HG03097 (cell line): ENCODE results near the gene RPL7A.
A peak's percentile ranks its signal among the peaks of the same experiment; 100 is the strongest.

Source experiments
- ATAC-seq: cut with Tn5 transposase; IDR thresholded peaks from one replicate; pipeline ENCODE4 v1.9.1; 2021; ENCODE audit not compliant: unreplicated experiment, low FRiP score

RPL7A gene

DNA sequence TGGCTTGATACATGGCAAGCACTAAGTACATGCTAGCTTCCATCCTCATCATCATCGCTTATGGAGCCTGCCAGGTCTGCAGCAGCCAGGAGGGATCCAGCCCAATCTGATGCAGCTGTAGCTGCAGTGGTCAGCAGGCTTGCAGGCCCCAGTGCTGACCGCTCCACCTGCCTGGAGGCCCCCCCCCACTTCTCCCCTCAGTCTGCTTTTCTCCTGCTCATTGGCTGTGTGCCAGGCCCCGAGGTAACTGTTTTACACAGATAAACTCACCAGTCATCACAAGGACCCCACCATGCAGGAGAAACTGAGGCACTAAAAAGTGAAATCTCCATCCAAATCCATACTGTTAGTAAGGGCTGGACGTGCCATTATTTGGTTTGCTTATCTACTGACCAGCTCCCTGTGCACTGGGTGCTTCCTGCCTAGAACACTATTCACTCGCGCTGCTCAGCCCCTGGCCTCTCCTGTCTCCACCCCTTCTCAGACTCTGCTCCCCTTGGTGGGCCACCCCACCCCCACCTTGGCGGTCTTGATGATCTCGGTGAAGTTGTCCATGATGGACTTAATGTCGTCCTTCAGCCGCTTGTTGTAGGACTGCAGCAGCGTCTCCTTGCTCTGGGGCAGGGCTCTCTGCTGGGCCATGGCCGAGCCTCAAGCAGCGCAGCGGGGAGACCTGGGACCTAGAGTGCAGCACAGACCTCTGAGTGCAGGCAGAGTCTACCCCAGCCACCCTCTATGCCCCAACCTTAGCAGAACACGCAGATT, 1.8 kb upstream of the RPL7A start:
- ATAC-seq: no peak

DNA sequence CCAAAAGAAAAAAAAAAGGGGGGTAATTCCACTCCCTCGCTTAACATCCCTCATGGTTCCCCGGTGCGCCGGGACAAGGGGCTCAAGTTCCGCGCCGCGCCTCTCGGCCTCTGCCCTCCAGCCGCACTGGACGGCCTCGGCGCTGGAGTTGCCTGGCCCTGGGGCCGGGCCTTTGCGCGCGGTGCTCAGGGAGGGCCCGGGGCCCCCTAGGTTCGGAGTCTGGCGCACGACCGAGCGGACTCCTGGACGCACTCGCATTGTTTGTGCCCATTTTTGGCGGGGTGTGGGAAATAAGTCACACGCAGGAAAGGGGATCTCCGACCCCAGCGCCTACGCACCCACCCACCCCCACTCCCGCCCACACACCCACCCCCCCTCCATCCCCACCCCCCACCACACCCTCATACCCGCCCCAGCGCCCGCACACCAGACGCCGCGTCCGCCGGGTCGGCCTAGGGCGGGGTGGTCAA, 468 bp upstream of the RPL7A start:
- ATAC-seq: peak; percentile 23

- ATAC-seq: no peak
Observed at GRCh38 chr9:133348718-133349573, 928 bp downstream of the RPL7A start.

DNA sequence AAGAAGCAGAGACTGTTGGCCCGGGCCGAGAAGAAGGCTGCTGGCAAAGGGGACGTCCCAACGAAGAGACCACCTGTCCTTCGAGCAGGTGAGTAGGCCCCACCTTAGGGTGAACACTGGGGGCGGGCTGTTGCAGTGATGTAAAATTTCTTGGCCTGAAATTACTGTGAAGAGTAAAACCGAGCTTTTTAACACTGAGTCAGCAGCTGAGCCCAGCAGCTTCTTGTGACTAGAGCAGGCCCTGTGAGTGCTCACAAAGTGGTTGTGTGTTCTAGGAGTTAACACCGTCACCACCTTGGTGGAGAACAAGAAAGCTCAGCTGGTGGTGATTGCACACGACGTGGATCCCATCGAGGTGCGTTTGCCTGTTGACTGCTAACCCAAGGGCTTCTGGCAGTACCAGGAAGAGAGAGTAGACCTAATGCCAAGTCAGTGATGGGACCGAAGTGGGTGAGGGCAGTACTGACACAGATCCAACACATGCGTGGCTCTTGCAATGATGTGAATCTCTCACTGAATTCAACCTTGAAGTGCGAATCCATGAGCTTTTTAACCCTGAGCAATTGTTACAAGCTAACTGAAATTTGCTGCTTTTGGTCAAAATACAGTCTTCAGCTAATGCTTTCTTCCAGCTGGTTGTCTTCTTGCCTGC, 2.1 kb downstream of the RPL7A start:
- ATAC-seq: no peak

DNA sequence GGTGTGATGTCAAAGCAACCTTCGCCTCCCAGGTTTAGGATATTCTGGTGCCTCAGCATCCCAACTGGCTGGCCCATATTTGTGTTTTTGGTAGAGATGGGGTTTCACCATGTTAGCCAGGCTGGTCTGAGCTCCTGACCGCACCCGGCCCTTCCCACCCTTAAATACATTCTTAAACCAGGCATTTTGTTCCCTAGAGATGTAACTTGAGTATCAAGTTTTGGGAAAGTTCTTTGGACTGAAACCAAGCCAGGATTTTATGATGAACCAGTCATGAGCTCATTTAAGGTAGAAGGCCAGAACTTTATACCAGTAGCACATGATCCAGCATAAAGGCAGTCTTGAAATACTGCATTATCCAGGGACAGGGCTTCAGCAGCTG, 3.5 kb downstream of the RPL7A start:
- ATAC-seq: no peak

DNA sequence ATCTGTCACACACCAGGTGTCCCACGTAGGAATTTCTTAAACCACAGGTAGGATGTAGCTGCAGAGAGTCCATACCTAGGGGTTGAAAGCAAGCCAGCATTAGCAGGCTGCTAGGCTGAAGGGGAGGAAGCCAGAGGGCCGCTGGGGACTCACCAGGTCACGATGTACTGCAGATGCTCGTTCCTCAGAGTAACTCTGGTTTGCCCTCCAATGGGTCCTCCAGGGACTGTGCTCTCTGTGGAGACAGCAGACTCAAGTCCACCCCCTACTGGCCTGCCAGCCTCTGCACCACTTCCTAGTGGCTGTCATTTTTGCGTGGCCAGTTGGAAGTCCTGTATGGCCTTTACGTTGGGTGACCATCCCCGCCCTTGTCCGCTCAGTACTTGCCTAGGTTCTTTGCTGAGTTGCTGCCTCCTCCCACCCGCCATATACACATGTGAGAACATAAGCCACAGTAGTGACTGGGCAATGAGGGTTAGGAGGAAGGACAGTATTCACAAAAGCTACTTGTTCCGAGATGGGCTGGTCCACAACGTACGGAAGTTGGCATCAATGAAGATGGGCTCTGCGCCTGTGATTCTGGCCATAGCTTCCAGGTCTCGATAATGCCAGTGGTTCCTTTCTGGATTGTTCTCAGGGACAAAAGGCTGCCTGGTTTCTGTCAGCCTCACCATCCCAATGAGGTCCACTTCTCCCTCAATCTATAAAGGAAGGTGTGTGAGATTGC, 4.1 kb downstream of the RPL7A start:
- no peak for ATAC-seq

GRCh38 chr9:133352635-133353340, 4.8 kb downstream of the RPL7A start:
- ATAC-seq: no peak

DNA sequence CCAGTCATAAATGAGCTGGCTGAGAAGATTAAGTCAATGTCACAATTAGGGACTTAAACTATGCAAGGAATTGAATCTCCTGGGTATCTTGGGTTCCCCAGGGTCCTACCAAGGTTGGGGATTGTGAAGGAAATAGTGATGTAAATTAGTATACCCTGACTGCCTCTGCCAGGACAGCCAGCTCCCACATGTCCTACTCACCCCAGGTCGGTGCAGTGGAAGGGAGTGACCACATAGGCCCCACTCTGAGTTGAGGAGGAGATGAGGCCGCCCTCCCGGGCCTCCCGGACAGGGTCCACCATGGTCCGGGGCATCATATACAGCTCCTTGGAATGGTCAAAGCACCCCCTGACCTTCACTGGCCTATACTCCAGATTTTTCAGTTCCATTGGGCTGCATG, 5.5 kb downstream of the RPL7A start:
- ATAC-seq: no peak

- ATAC-seq: no peak
Observed at GRCh38 chr9:133354766-133355165, 6.7 kb downstream of the RPL7A start.

DNA sequence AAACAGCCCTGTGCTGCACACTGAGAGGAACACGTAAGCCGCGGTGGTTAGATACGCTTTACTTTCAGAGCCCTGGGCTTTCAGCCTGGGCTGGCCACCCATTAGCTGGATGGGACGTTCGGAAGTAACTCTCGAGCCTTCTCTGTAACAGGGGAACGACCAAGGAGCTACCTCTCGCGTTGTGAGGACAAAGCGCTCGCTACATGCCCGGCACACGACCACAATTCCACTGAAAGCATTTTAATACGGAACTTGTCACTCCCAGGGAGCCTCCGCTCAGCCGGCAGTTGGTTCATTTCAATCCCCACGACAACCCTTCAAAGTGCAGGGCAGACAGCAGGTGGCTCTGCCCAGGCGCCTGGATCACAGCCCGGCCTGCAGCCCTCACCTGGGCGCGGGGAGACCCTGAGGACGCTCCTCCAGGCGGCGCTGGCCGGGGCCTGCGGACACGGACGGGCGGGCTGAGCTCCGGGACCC, 7.9 kb downstream of the RPL7A start:
- ATAC-seq: no peak

DNA sequence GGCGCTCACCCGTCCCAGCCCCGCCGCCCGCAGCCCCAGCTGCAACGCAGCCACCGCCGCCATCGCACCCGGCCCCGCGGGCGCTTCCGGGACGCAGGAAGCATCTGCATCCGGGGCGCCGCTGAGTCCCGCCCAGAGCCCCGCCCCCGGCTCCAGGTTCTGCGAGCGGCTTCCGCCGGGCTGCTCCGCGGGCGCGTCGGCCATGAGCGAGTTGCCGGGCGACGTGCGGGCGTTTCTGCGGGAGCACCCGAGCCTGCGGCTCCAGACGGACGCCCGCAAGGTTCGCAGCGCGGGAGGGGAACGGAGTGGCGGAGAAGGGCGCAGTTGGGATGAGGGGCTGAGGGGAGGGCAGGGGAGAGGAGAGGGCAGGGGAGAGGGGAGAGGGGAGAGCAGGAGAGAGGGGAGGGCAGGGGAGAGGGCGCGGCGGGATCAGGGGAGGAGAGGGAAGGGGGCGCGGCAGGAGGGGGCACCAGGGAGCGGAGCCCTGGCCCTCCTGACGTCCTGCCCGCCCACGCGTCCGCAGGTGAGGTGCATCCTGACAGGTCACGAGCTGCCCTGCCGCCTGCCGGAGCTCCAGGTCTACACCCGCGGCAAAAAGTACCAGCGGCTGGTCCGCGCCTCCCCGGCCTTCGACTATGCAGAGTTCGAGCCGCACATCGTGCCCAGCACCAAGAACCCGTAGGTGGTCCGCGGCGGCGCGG, 8.5 kb downstream of the RPL7A start, which contains the start of the genes SURF1 and SURF2:
Gene SURF1, minus strand, starts transcription at position 97 of the 701 bp plus-strand sequence. Its CDS starts 34 bp downstream, at position 63.
Gene SURF2, plus strand, starts transcription at position 160 of the 701 bp plus-strand sequence. Its CDS starts 43 bp downstream, at position 203.
- no peak for ATAC-seq

DNA sequence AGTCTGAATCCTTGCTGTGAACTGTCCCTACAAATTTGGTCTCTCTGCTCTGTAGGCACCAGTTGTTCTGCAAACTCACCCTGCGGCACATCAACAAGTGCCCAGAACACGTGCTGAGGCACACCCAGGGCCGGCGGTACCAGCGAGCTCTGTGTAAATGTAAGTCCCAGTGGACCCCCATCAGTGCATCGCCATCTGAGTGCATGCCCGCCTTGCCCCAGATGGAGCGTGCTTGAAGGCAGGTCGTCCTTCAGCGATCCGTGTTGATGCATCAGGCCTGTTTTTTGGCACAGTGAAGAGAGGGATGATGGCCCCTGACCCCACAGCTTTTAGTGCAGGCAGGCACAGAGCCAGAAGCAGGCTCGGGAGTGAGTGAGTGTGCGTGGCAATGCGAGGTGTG, 9.6 kb downstream of the RPL7A start:
- no peak for ATAC-seq

- ATAC-seq: no peak
Observed at GRCh38 chr9:133359399-133360175, 11.6 kb downstream of the RPL7A start.

DNA sequence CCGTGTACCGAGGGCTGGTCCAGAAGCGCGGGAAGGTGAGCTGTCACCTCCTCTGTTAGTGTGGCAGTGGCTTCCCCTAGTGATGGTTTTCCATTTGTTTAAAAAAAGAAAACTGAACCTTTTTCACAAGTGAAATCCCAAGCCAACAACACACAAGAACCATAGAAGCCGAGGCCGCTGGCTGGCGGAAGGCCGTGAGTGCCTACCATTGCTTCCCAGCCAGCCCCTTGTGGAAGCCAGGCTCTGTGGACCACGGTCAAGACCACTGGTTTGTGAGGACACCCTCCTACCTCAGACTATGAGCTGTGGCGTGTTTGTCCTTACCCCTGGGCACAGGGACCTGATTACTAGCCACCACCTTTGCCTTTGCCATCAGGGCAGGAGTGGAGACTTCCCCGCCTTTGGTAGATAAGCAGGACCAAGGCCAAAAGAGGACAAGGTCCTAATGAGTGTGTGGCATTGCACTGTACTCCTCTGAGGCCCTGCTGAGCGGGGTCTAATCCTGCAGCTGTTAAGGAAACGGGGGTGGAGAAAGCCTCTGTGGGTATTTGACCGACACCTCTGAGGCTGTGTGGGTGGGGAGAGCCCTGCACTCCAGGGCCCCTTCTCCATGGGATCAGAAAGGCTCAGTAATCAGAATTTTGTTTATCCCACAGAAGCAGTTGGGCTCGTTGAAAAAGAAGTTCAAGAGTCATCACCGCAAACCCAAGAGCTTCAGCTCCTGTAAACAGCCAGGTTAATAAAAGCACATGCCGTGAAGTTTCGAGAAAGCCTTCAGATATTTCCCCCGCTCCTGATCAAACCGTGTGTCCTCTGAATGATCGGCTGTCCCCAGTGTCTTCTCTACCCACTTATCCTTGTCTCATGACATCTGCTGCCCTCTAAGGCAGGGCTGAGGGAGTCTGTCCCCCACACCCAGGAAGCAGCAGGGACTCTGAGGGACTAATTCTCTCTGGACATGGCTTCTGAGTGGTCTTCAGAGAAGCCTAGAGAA, 12.7 kb downstream of the RPL7A start:
- ATAC-seq: no peak

GRCh38 chr9:133361507-133362092, 13.6 kb downstream of the RPL7A start:
- no peak for ATAC-seq

- ATAC-seq: no peak
Observed at GRCh38 chr9:133362359-133363044, 14.5 kb downstream of the RPL7A start.
